Neuronal stem cell (in vitro differentiated cells): ENCODE results near the gene NLGN2.

Source experiments
- DNase-seq: peaks from one replicate; pipeline ENCODE4 v3.0.0-alpha.2; 2013; ENCODE audit warnings: low spot score
- H2AFZ ChIP-seq: one replicate; pipeline ENCODE4 v1.6.1; 2013; ENCODE audit warnings: mild to moderate bottlenecking, low read length, inconsistent platforms
- H2AK5ac ChIP-seq: 2 replicates; pipeline ENCODE4 v1.6.1; 2013; ENCODE audit warnings: low read depth, mild to moderate bottlenecking, inconsistent platforms, low read length, moderate library complexity, mixed read lengths
- H2BK120ac ChIP-seq: 2 replicates; pipeline ENCODE4 v1.6.1; 2013; ENCODE audit warnings: low read depth, mild to moderate bottlenecking, inconsistent platforms, low read length, moderate library complexity, mixed read lengths
- H2BK12ac ChIP-seq: one replicate; pipeline ENCODE4 v1.6.1; 2013; ENCODE audit warnings: low read length, inconsistent platforms
- H2BK15ac ChIP-seq: 2 replicates; pipeline ENCODE4 v1.6.1; 2013; ENCODE audit warnings: mild to moderate bottlenecking, low read length, inconsistent platforms, mixed read lengths
- H2BK5ac ChIP-seq: one replicate; pipeline ENCODE4 v1.6.1; 2013; ENCODE audit warnings: inconsistent platforms, mild to moderate bottlenecking, low read length, moderate library complexity
- H3K14ac ChIP-seq: one replicate; pipeline ENCODE4 v1.6.1; 2013; ENCODE audit warnings: low read length, inconsistent platforms
- H3K18ac ChIP-seq: 2 replicates; pipeline ENCODE4 v1.6.1; 2013; ENCODE audit warnings: low read length, inconsistent platforms
- H3K23ac ChIP-seq: 2 replicates; pipeline ENCODE4 v1.6.1; 2013; ENCODE audit warnings: low read depth, mild to moderate bottlenecking, mixed read lengths, low read length, inconsistent platforms; ENCODE audit not compliant: poor library complexity
- H3K27ac ChIP-seq: replicated peaks from 3 replicates; pipeline ENCODE4 v1.5.1; 2013; ENCODE audit warnings: low read length, inconsistent platforms
- H3K27me3 ChIP-seq, 3 experiments: 2 replicates each; pipeline ENCODE4 v1.6.1; 2013; ENCODE audit warnings: low read length in 3 of 3, mild to moderate bottlenecking in 2 of 3, inconsistent platforms in 1 of 3, low read depth in 1 of 3, mixed read lengths in 1 of 3, moderate library complexity in 1 of 3; ENCODE audit not compliant: control insufficient read depth in 3 of 3, insufficient read depth in 3 of 3
- H3K36me3 ChIP-seq, 2 donors: replicated peaks in 1 of 2; 2 replicates each; pipeline ENCODE4 v1.6.1; 2013; ENCODE audit warnings: low read length in 2 of 2; ENCODE audit not compliant: control insufficient read depth in 2 of 2, insufficient read depth in 2 of 2
- H3K4ac ChIP-seq: 2 replicates; pipeline ENCODE4 v1.6.1; 2013; ENCODE audit warnings: inconsistent platforms, mild to moderate bottlenecking, low read length, moderate library complexity
- H3K4me1 ChIP-seq, 2 donors: 1 replicate in 1 of 2; 2 replicates in 1 of 2; pipeline ENCODE4 v1.6.1; 2013; ENCODE audit warnings: low read length in 2 of 2, low read depth in 1 of 2; ENCODE audit not compliant: control insufficient read depth in 2 of 2, insufficient read depth in 1 of 2
- H3K4me2 ChIP-seq: one replicate; pipeline ENCODE4 v1.6.1; 2013; ENCODE audit warnings: mild to moderate bottlenecking, low read length, inconsistent platforms; ENCODE audit not compliant: insufficient read depth, poor library complexity, severe bottlenecking
- H3K4me3 ChIP-seq, 2 donors: 2 replicates each; pipeline ENCODE4 v1.5.1; 2013; ENCODE audit warnings: low read length in 2 of 2, mild to moderate bottlenecking in 2 of 2, inconsistent platforms in 1 of 2, moderate library complexity in 1 of 2
- H3K79me1 ChIP-seq: one replicate; pipeline ENCODE4 v1.6.1; 2013; ENCODE audit warnings: low read depth, mild to moderate bottlenecking, inconsistent platforms, low read length, moderate library complexity
- H3K9ac ChIP-seq: one replicate; pipeline ENCODE4 v1.6.1; 2013; ENCODE audit warnings: mild to moderate bottlenecking, low read depth, low read length, inconsistent platforms; ENCODE audit not compliant: poor library complexity
- H3K9me3 ChIP-seq, 2 donors: replicated peaks in 1 of 2; 2 replicates each; pipeline versions ENCODE3 to v1.6.1; 2013; ENCODE audit warnings: low read length in 2 of 2, mild to moderate bottlenecking in 2 of 2, inconsistent platforms in 1 of 2, low read depth in 1 of 2, mixed read lengths in 1 of 2, moderate library complexity in 1 of 2; ENCODE audit not compliant: control insufficient read depth in 2 of 2, insufficient read depth in 1 of 2
- H4K8ac ChIP-seq: one replicate; pipeline ENCODE4 v1.6.1; 2013; ENCODE audit warnings: low read depth, mild to moderate bottlenecking, inconsistent platforms, low read length, moderate library complexity
- H4K91ac ChIP-seq: one replicate; pipeline ENCODE4 v1.6.1; 2013; ENCODE audit warnings: low read length, low read depth, mild to moderate bottlenecking, inconsistent platforms; ENCODE audit not compliant: poor library complexity
- WGBS, 2 donors: extraction: QIAGEN DNeasy Blood & Tissue Kit; methylation state at CpG; one replicate each; pipeline ENCODE4 v1.1.7; 2013; ENCODE audit warnings: missing lambda C conversion rate in 2 of 2, mixed read lengths in 1 of 2; ENCODE audit not compliant: insufficient read length in 2 of 2, insufficient replicate concordance in 1 of 2; ENCODE audit errors: extremely low coverage in 2 of 2; 5-methylcytosine and 5-hydroxymethylcytosine counted together

Gene NLGN2

GRCh38 chr17:7393613-7394451 is 13.8 kb upstream of the NLGN2 start:
- Histone ChIP-seq H3K9me3 (peaks cover 0 to 1% of the 10 kb centered on the region in 2 donors), H3K27ac (no peak overlapping the region)
- WGBS, 2 donors: no CpG with 5 or more reads among the region's 48 CpGs

GRCh38 chr17:7394452-7395191 is 13.0 kb upstream of the NLGN2 start, which contains the start of gene PLSCR3:
TSS of gene PLSCR3 (minus strand) at chr17:7394525. CDS start at chr17:7394110, 415 bp downstream.
- H3K4me3 ChIP-seq: peak within 1 kb of the TSS; percentile 56 to 88
- peak within 1 kb of the TSS; percentile 94 for H3K27ac ChIP-seq
- peak within 1 kb of the TSS; percentile 96 for H3K9ac ChIP-seq
- H3K4me2 ChIP-seq: peak within 1 kb of the TSS; percentile 99
- peak within 1 kb of the TSS; percentile 97 for H2AFZ ChIP-seq
- H3K36me3 ChIP-seq: peaks cover 9 to 28% of the 10 kb centered on the region in 2 donors
- peak within 1 kb of the TSS; percentile 82 for H2BK120ac ChIP-seq
- peak within 1 kb of the TSS; percentile 100 for H2BK5ac ChIP-seq
- H3K4ac ChIP-seq: peak within 1 kb of the TSS; percentile 78
- no peaks in the 10 kb centered on the region for H3K27me3 ChIP-seq
- peak within 1 kb of the TSS; percentile 73 for H3K23ac ChIP-seq
- no peak within 1 kb of the TSS for H4K8ac ChIP-seq
- H2AK5ac ChIP-seq: peak within 1 kb of the TSS; percentile 83
- no CpG with 5 or more reads among the region's 71 CpGs for WGBS, 2 donors
- no peak within 1 kb of the TSS for H2BK12ac ChIP-seq
- peak; percentile 77 for DNase-seq
- H3K14ac ChIP-seq: peak within 1 kb of the TSS; percentile 94
- H3K4me1 ChIP-seq: peaks cover 3 to 7% of the 10 kb centered on the region in 2 donors
- no peaks in the 10 kb centered on the region for H3K79me1 ChIP-seq
- H3K9me3 ChIP-seq: peaks cover 0 to 1% of the 10 kb centered on the region in 2 donors
- H3K18ac ChIP-seq: peak within 1 kb of the TSS; percentile 94
- peak within 1 kb of the TSS; percentile 94 for H2BK15ac ChIP-seq
- no peak within 1 kb of the TSS for H4K91ac ChIP-seq

More at GRCh38 chr17:7393613-7394451, 13.8 kb upstream of the NLGN2 start:
- peak overlapping the region; percentile 97 for H2AFZ ChIP-seq
- no peak overlapping the region for H4K8ac ChIP-seq
- no peak overlapping the region for H2BK12ac ChIP-seq
- H3K14ac ChIP-seq: no peak overlapping the region
- H3K4me1 ChIP-seq: peaks cover 3 to 7% of the 10 kb centered on the region in 2 donors
- no peak overlapping the region for H2BK15ac ChIP-seq
- no peak for DNase-seq
- H3K4ac ChIP-seq: peak overlapping the region; percentile 78
- H3K23ac ChIP-seq: peak overlapping the region; percentile 21
- peak overlapping the region; percentile 91 for H3K18ac ChIP-seq
- H3K4me2 ChIP-seq: peak overlapping the region; percentile 99
- peak overlapping the region; percentile 100 for H2BK5ac ChIP-seq
- H3K27me3 ChIP-seq: no peaks in the 10 kb centered on the region
- H3K36me3 ChIP-seq: peaks cover 13 to 35% of the 10 kb centered on the region in 2 donors
- H4K91ac ChIP-seq: no peak overlapping the region
- peak overlapping the region; percentile 64 for H2AK5ac ChIP-seq
- no peaks in the 10 kb centered on the region for H3K79me1 ChIP-seq
- peak overlapping the region; percentile 56 to 88 for H3K4me3 ChIP-seq
- peak overlapping the region; percentile 82 for H3K9ac ChIP-seq
- H2BK120ac ChIP-seq: peak overlapping the region; percentile 82

- H3K36me3 ChIP-seq: peaks cover 3 to 15% of the 10 kb centered on the region in 2 donors
- DNase-seq: no peak
- no peak overlapping the region for H3K4ac ChIP-seq
- no peak overlapping the region for H3K4me2 ChIP-seq
- H2BK120ac ChIP-seq: no peak overlapping the region
- H3K4me1 ChIP-seq: peaks cover 3 to 7% of the 10 kb centered on the region in 2 donors
- no peak overlapping the region for H2BK15ac ChIP-seq
- peaks cover 0 to 1% of the 10 kb centered on the region in 2 donors for H3K9me3 ChIP-seq
- no CpG with 5 or more reads among the region's 4 CpGs for WGBS, 2 donors
- no peak overlapping the region for H2BK12ac ChIP-seq
- H3K79me1 ChIP-seq: no peaks in the 10 kb centered on the region
- H4K8ac ChIP-seq: no peak overlapping the region
- H3K27ac ChIP-seq: no peak overlapping the region
- no peak overlapping the region for H4K91ac ChIP-seq
- no peak overlapping the region for H2AK5ac ChIP-seq
- H3K27me3 ChIP-seq: no peaks in the 10 kb centered on the region
- no peak overlapping the region for H3K4me3 ChIP-seq
- H3K23ac ChIP-seq: no peak overlapping the region
- H3K9ac ChIP-seq: no peak overlapping the region
- H3K18ac ChIP-seq: no peak overlapping the region
- H3K14ac ChIP-seq: no peak overlapping the region
- no peak overlapping the region for H2BK5ac ChIP-seq
- no peak overlapping the region for H2AFZ ChIP-seq
Measured at GRCh38 chr17:7396147-7396546, 11.5 kb upstream of the NLGN2 start.

GRCh38 chr17:7398612-7399011 is 9.0 kb upstream of the NLGN2 start:
- no peak overlapping the region for H3K27ac ChIP-seq
- no peak overlapping the region for H2BK12ac ChIP-seq
- H3K4me2 ChIP-seq: no peak overlapping the region
- no CpG with 5 or more reads among the region's 2 CpGs for WGBS, 2 donors
- no peak overlapping the region for H2AK5ac ChIP-seq
- H3K23ac ChIP-seq: no peak overlapping the region
- peaks cover 0 to 1% of the 10 kb centered on the region in 2 donors for H3K9me3 ChIP-seq
- no peak overlapping the region for H2AFZ ChIP-seq
- H3K4ac ChIP-seq: no peak overlapping the region
- H3K4me1 ChIP-seq: peaks cover 10% of the 10 kb centered on the region in 2 donors
- no peak overlapping the region for H2BK120ac ChIP-seq
- no peak overlapping the region for H3K9ac ChIP-seq
- H3K4me3 ChIP-seq: no peak overlapping the region
- no peak overlapping the region for H2BK15ac ChIP-seq
- no peak overlapping the region for H4K91ac ChIP-seq
- H2BK5ac ChIP-seq: no peak overlapping the region
- no peak for DNase-seq
- no peak overlapping the region for H3K14ac ChIP-seq
- H4K8ac ChIP-seq: peak overlapping the region; percentile 43
- H3K79me1 ChIP-seq: peaks cover 2% of the 10 kb centered on the region
- no peak overlapping the region for H3K18ac ChIP-seq
- no peaks in the 10 kb centered on the region for H3K27me3 ChIP-seq
- peaks cover 0 to 5% of the 10 kb centered on the region in 2 donors for H3K36me3 ChIP-seq
